ENCODE results near the gene GRIPAP1.
A peak's percentile ranks its signal among the peaks of the same experiment; 100 is the strongest.

The GRIPAP1 gene

GRCh38 chrX:49002091-49002935, at the start of gene GRIPAP1:
TSS of gene GRIPAP1 (minus strand) at chrX:49002264. CDS start at chrX:49002229, 35 bp downstream.
- DNase-seq (ENCODE audit: low spot score): peak; percentile 89

- no peak for DNase-seq (ENCODE audit: low spot score)
Observed at GRCh38 chrX:49043987-49044281, 41.9 kb upstream of the GRIPAP1 start.

- DNase-seq (ENCODE audit: low spot score): peak; percentile 96
Observed at GRCh38 chrX:49043220-49043986, 41.3 kb upstream of the GRIPAP1 start, which contains the start of gene TFE3. TSS of gene TFE3 (minus strand) at chrX:49043357. CDS start at chrX:49043226, 131 bp downstream.

- no peak for DNase-seq (ENCODE audit: low spot score)
Observed at GRCh38 chrX:49042581-49043219, 40.6 kb upstream of the GRIPAP1 start.

DNA sequence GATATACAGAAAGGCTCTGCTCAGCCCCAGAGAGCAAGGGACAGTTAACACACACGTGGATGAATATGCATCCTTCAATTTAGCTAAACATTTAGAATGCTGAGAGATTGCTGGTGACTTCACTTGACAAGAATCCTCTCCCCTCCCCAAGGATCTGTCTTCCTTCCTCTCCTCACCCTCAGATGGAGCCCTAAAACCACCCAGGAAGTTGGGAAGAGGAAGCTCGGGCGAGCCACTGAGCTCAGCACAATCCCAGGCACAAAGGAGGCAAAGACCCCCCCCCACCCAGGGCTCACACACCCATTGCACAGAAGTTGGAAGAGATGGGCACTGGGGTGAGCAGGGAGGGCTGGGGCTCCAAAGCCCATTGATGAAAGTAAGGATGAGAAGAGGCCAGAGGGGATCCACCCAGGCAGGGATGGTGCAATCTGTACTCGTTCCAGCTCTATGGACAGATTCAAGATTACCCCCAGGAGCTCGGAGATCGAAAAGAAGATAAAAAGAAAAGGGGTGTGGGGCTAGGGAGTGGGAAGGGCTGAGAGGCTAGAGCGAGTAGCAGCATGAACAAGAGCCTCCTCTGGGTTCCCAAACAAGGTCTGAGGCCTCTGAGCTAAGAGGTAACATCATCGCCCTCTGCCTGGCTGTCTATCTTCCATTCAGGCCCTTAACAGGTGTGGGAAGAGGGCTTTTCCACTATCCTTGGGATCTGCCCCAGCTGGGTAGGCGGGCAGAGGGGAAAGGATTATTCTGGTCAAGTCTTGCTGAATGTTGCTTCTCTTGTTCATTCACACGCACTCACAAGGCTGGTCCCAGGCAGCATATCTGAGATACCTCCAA, 39.9 kb upstream of the GRIPAP1 start:
- DNase-seq (ENCODE audit: low spot score): no peak

- no peak for DNase-seq (ENCODE audit: low spot score)
Observed at GRCh38 chrX:49040376-49040955, 38.4 kb upstream of the GRIPAP1 start.

DNA sequence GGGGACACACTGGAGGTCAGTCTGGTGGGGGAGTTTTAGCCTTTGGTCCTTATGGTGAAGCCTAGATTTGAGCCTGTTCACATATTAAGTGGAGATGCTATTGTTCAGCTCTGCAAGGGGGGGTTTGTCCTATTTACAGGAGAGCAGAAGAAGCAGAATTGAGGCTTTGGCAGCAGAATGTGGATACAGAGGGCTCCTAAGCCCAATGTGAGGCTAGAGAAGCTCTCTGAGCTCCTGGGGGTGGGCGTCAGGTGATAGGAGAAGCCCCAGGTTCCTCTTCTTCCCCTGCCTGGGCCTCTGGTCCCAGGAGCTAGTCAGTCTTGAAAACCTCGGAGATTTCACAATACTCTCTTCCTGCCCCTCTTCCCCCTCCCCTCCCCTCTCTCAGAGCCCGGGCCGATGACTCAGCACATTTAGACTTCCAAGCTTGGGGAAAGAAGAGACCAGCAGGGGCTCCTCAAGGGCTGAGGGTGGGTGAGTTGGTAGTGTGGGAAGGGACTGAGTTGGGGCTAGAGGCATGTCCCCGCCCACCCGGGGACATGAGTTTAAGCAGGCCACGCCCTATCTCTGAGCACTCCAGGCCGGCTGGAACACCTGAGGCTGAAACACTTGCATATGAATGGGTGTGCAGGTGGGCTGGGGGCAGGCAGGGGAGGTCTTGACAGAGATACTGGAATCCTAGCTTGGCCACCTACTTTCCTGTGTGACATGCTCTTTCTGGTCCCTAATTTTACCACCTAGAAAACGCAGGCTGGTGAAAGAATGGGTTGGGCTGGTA, 37.7 kb upstream of the GRIPAP1 start:
- DNase-seq (ENCODE audit: low spot score): peak; percentile 80

DNA sequence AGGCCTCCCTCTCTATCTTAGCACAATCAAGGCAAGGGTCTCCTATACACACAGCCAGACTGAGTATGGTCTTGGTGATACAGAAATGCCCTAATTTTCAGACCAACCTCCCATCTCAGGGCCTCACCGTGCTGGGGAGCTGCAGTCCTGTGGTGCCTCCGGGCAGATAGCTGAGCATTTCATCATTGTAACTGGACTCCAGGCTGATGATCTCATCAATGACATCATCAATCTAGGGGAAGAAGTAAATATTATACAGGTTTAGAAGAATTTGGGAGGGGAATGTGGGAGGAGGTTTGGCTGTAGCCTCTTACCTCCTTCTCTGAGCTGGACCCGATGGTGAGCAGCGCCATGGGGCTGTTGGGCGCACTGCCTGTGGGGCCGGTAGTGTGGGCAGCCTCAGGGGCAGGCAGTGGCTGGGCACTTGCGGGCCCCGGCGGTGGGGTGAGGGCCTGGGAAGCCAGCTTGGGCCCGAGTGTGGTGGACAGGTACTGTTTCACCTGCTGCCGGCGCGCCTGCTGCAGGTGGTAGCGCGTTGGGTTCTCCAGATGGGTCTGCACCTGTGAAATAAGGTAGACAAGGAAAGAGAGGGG, 35.9 kb upstream of the GRIPAP1 start:
- no peak for DNase-seq (ENCODE audit: low spot score)

- DNase-seq (ENCODE audit: low spot score): no peak
Observed at GRCh38 chrX:49030283-49030682, 28.2 kb upstream of the GRIPAP1 start.

GRCh38 chrX:49029876-49030275, 27.8 kb upstream of the GRIPAP1 start:
- DNase-seq (ENCODE audit: low spot score): no peak

GRCh38 chrX:49019599-49020249, 17.7 kb upstream of the GRIPAP1 start:
- DNase-seq (ENCODE audit: low spot score): no peak

DNA sequence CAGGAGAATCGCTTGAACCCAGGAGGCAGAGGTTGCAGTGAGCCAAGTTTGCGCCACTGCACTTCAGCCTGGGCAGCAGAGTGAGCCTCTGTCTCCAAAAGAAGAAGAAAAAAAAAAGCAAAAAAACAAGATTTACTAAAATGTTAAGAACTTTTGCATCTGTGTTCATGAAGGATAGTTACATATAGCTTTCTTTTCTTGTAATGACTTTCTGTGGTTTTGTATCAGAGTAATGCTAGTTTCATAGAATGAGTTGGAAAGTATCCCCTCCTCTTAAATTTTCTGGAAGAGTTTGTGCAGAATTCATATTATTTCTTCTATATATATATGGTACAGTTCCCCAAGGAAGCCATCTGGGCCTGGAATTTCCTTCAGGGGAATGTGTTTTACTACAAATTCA, 17.0 kb upstream of the GRIPAP1 start:
- no peak for DNase-seq (ENCODE audit: low spot score)

DNA sequence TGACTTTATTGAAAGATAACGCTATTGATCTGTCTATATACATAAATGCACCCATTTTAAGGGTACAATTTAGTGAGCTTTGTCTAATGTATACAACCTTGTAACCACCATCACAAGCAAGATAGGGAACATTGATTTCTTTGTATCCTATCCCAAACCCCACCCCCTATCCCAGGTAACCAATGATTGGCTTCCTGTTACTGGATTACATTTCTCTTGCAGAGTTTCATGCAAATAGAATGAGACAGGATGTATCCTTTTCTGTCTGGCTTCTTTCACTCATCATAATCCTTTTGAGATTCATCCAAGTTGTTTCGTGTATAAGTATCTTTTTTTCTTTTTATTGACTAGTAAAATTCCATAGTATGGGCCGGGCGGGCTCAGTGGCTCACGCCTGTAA, 1.6 kb upstream of the GRIPAP1 start:
- no peak for DNase-seq (ENCODE audit: low spot score)

GRCh38 chrX:49001521-49002090, 458 bp downstream of the GRIPAP1 start:
- peak; percentile 48 for DNase-seq (ENCODE audit: low spot score)

- no peak for DNase-seq (ENCODE audit: low spot score)
Observed at GRCh38 chrX:49000636-49001035, 1.4 kb downstream of the GRIPAP1 start.

DNA sequence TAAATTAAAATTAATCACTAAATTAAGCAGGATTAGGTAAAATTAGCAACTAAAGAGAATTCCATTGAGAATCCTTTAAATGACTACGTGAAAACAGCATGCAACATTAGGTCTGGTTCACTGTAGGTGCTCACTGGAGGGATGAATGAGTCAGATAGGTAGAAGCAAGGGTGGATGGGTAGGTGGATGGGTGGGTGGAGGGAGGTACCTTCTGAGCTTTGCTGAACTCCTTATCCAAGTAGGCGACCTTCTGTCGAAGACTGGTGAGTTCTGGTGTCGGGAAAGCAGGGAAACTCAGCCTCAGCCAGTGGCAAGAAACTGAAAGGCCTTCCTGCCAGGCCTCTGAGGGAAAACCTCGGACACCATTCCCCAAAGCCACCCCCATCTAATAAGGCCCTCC, 3.0 kb downstream of the GRIPAP1 start:
- no peak for DNase-seq (ENCODE audit: low spot score)

GRCh38 chrX:48998391-48998790, 3.7 kb downstream of the GRIPAP1 start:
- DNase-seq (ENCODE audit: low spot score): no peak

GRCh38 chrX:48997865-48998264, 4.2 kb downstream of the GRIPAP1 start:
- DNase-seq (ENCODE audit: low spot score): no peak

GRCh38 chrX:48997455-48997854, 4.6 kb downstream of the GRIPAP1 start:
- DNase-seq (ENCODE audit: low spot score): no peak

All from ecto neural progenitor cell (in vitro differentiated cells).